GM04504 (cell line): ENCODE measurements around the gene UQCRC2.
"Not testable (repeated sequence)": the region's sequence is repeated elsewhere in the genome, so short reads cannot be mapped to it uniquely, and the experiment has no call there.

Experiments
- DNase-seq: peaks from one replicate; pipeline ENCODE4 v3.0.0-alpha.2; 2012; ENCODE audit warnings: low read depth

UQCRC2 gene

GRCh38 chr16:21982108-21982507, 28.9 kb downstream of the UQCRC2 start:
- DNase-seq: no peak

GRCh38 chr16:21984062-21984461, 30.9 kb downstream of the UQCRC2 start:
- DNase-seq: no peak

GRCh38 chr16:21985524-21985923, 32.4 kb downstream of the UQCRC2 start:
- no peak for DNase-seq

- DNase-seq: no peak
These were observed 33.6 kb downstream of the UQCRC2 start for GRCh38 chr16:21986692-21987246.

- DNase-seq: no peak
These were observed 34.3 kb downstream of the UQCRC2 start for GRCh38 chr16:21987498-21987897.

GRCh38 chr16:21989133-21989532, 36.0 kb downstream of the UQCRC2 start:
- DNase-seq: no peak

- no peak for DNase-seq
These were observed 36.6 kb downstream of the UQCRC2 start for GRCh38 chr16:21989751-21990150.

- no peak for DNase-seq
These were observed 37.3 kb downstream of the UQCRC2 start for GRCh38 chr16:21990381-21990944.

- no peak for DNase-seq
These were observed 38.5 kb downstream of the UQCRC2 start for GRCh38 chr16:21991621-21992020.

GRCh38 chr16:21994856-21995465, 41.8 kb downstream of the UQCRC2 start:
- no peak for DNase-seq

GRCh38 chr16:21996923-21997696, 43.9 kb downstream of the UQCRC2 start:
- no peak for DNase-seq

- DNase-seq: no peak
These were observed 44.7 kb downstream of the UQCRC2 start for GRCh38 chr16:21997697-21998480.

GRCh38 chr16:22001591-22001990, 48.4 kb downstream of the UQCRC2 start:
- DNase-seq: no peak

GRCh38 chr16:22002047-22002446, 48.9 kb downstream of the UQCRC2 start:
- DNase-seq: not testable (repeated sequence)

- DNase-seq: no peak
These were observed 50.0 kb downstream of the UQCRC2 start for GRCh38 chr16:22003195-22003594.

GRCh38 chr16:22004341-22004740, 51.2 kb downstream of the UQCRC2 start:
- DNase-seq: no peak

GRCh38 chr16:22005746-22006145, 52.6 kb downstream of the UQCRC2 start:
- no peak for DNase-seq

GRCh38 chr16:22006636-22007035, 53.5 kb downstream of the UQCRC2 start:
- no peak for DNase-seq

GRCh38 chr16:22007159-22007508, 54.0 kb downstream of the UQCRC2 start:
- DNase-seq: no peak

GRCh38 chr16:22007509-22008214, 54.5 kb downstream of the UQCRC2 start, which contains the start of gene MOSMO:
Gene MOSMO, plus strand, starts transcription at chr16:22008111. Its CDS starts 191 bp downstream, at chr16:22008302.
- DNase-seq: peak; percentile 22

- no peak for DNase-seq
These were observed 55.3 kb downstream of the UQCRC2 start for GRCh38 chr16:22008215-22009059.
